Osteoblast (primary cell): ENCODE data around the gene CYP26B1. TPM values are rescaled to one million over a fixed set of nuclear protein-coding genes. Genes with fewer than 3 reads are reported as not detected.
A peak's percentile ranks its signal among the peaks of the same experiment; 100 is the strongest.

Experiments
- DNase-seq: peaks from one replicate; pipeline ENCODE4 v3.0.0; 2011; ENCODE audit warnings: low spot score, mixed read lengths; ENCODE audit not compliant: insufficient read length; ENCODE audit errors: missing footprints
- H2AFZ ChIP-seq: 2 replicates; pipeline ENCODE4 v1.6.0; 2011; ENCODE audit warnings: mild to moderate bottlenecking, low read length
- H3K27ac ChIP-seq: 2 replicates; pipeline ENCODE4 v1.5.1; 2011; ENCODE audit warnings: mild to moderate bottlenecking, low read depth, low read length, moderate library complexity
- H3K27me3 ChIP-seq: 2 replicates; pipeline ENCODE4 v1.6.0; 2012; ENCODE audit warnings: mild to moderate bottlenecking, control low read depth, inconsistent platforms, low read length, moderate library complexity; ENCODE audit not compliant: insufficient read depth
- H3K36me3 ChIP-seq: 2 replicates; pipeline ENCODE4 v1.5.1; 2011; ENCODE audit warnings: mild to moderate bottlenecking, low read length, control low read depth, moderate library complexity; ENCODE audit not compliant: insufficient read depth
- H3K4me1 ChIP-seq: 2 replicates; pipeline ENCODE4 v1.5.1; 2011; ENCODE audit warnings: mild to moderate bottlenecking, low read length, control low read depth, moderate library complexity; ENCODE audit not compliant: insufficient read depth
- H3K4me2 ChIP-seq: 2 replicates; pipeline ENCODE4 v1.6.0; 2011; ENCODE audit warnings: mild to moderate bottlenecking, low read length; ENCODE audit not compliant: insufficient read depth
- H3K4me3 ChIP-seq: fragments of 200-600 bp; sonication (generic); 3 replicates; pipeline ENCODE4 v1.5.1; 2012; ENCODE audit warnings: mild to moderate bottlenecking, low read length, inconsistent platforms; ENCODE audit not compliant: insufficient read depth
- H3K79me2 ChIP-seq: 2 replicates; pipeline ENCODE4 v1.6.0; 2012; ENCODE audit warnings: mild to moderate bottlenecking, low read length, control low read depth, inconsistent platforms; ENCODE audit not compliant: insufficient read depth
- H3K9me3 ChIP-seq: 2 replicates; pipeline ENCODE4 v1.5.1; 2011; ENCODE audit warnings: low read depth, low read length, control low read depth
- H4K20me1 ChIP-seq: 2 replicates; pipeline ENCODE4 v1.6.0; 2012; ENCODE audit warnings: mild to moderate bottlenecking, low read length, control low read depth; ENCODE audit not compliant: insufficient read depth
- CTCF ChIP-seq: IDR thresholded peaks from 2 replicates; pipeline ENCODE4 v1.5.1; 2011; ENCODE audit warnings: mild to moderate bottlenecking, low read depth, low read length, moderate library complexity; ENCODE audit errors: extremely low read depth
- total RNA-seq: library from RNA; depleted of rRNA; stranded (reverse); fragments of >200 nt; gene quantifications from 2 replicates; pipeline ENCODE4 v1.2.3, GENCODE V29; 2012

CYP26B1 gene
- total RNA-seq, 1 donor, result under 0.01 TPM

GRCh38 chr2:72117718-72118117, 29.9 kb downstream of the CYP26B1 start:
- no peak for TF ChIP-seq CTCF
- no peak for DNase-seq
- Histone ChIP-seq H3K4me1 (peaks cover 14% of the 10 kb centered on the region), H3K79me2 (no peaks in the 10 kb centered on the region), H3K27ac (no peak overlapping the region), H3K36me3 (no peaks in the 10 kb centered on the region), H3K4me2 (no peak overlapping the region), H3K9me3 (no peaks in the 10 kb centered on the region), H4K20me1 (no peaks in the 10 kb centered on the region), H2AFZ (no peak overlapping the region), H3K4me3 (no peak overlapping the region), H3K27me3 (peaks cover 23% of the 10 kb centered on the region)

- Histone ChIP-seq H3K36me3 (no peaks in the 10 kb centered on the region), H3K4me2 (no peak overlapping the region), H3K4me3 (no peak overlapping the region), H3K4me1 (peaks cover 20% of the 10 kb centered on the region), H3K27ac (no peak overlapping the region), H3K79me2 (no peaks in the 10 kb centered on the region), H3K27me3 (peaks cover 17% of the 10 kb centered on the region), H4K20me1 (no peaks in the 10 kb centered on the region), H2AFZ (no peak overlapping the region), H3K9me3 (no peaks in the 10 kb centered on the region)
- TF ChIP-seq CTCF, result no peak
- DNase-seq, result no peak
Observed at GRCh38 chr2:72117029-72117428, 30.6 kb downstream of the CYP26B1 start.

- H3K4me1 ChIP-seq, result peaks cover 20% of the 10 kb centered on the region
- no peaks in the 10 kb centered on the region for H3K36me3 ChIP-seq
- peak overlapping the region; percentile 10 for H3K4me2 ChIP-seq
- H3K4me3 ChIP-seq, result no peak overlapping the region
- H3K27me3 ChIP-seq, result peaks cover 9% of the 10 kb centered on the region
- peak; percentile 62 for DNase-seq
- peak overlapping the region; percentile 90 for H2AFZ ChIP-seq
- H4K20me1 ChIP-seq, result no peaks in the 10 kb centered on the region
- peak; percentile 28 for TF ChIP-seq CTCF
- H3K79me2 ChIP-seq, result no peaks in the 10 kb centered on the region
- H3K9me3 ChIP-seq, result no peaks in the 10 kb centered on the region
- H3K27ac ChIP-seq, result peak overlapping the region; percentile 45
Observed at GRCh38 chr2:72116081-72116533, 31.6 kb downstream of the CYP26B1 start.

GRCh38 chr2:72115110-72116080, 32.3 kb downstream of the CYP26B1 start:
- no peaks in the 10 kb centered on the region for H3K36me3 ChIP-seq
- TF ChIP-seq CTCF, result no peak
- peak overlapping the region; percentile 10 for H3K4me2 ChIP-seq
- H3K27ac ChIP-seq, result peak overlapping the region; percentile 45
- no peak overlapping the region for H3K4me3 ChIP-seq
- H3K9me3 ChIP-seq, result no peaks in the 10 kb centered on the region
- H3K79me2 ChIP-seq, result no peaks in the 10 kb centered on the region
- H3K4me1 ChIP-seq, result peaks cover 20% of the 10 kb centered on the region
- H2AFZ ChIP-seq, result peak overlapping the region; percentile 90
- H4K20me1 ChIP-seq, result no peaks in the 10 kb centered on the region
- peaks cover 6% of the 10 kb centered on the region for H3K27me3 ChIP-seq
- peak; percentile 99 for DNase-seq
